ENCODE measurements around the gene CELA2B.

- TF ChIP-seq, protein P1, sequence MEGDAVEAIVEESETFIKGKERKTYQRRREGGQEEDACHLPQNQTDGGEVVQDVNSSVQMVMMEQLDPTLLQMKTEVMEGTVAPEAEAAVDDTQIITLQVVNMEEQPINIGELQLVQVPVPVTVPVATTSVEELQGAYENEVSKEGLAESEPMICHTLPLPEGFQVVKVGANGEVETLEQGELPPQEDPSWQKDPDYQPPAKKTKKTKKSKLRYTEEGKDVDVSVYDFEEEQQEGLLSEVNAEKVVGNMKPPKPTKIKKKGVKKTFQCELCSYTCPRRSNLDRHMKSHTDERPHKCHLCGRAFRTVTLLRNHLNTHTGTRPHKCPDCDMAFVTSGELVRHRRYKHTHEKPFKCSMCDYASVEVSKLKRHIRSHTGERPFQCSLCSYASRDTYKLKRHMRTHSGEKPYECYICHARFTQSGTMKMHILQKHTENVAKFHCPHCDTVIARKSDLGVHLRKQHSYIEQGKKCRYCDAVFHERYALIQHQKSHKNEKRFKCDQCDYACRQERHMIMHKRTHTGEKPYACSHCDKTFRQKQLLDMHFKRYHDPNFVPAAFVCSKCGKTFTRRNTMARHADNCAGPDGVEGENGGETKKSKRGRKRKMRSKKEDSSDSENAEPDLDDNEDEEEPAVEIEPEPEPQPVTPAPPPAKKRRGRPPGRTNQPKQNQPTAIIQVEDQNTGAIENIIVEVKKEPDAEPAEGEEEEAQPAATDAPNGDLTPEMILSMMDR (IDR thresholded peaks at IDR 0.05) = no peak
- no peak for TF ChIP-seq POLR2A (IDR thresholded peaks at IDR 0.05)
Observed at GRCh38 chr1:15513919-15514318, 38.0 kb downstream of the CELA2B start.
